NCI-H128 (cell line): ENCODE measurements around the gene SELENOK.
"Not testable (repeated sequence)": the region's sequence is repeated elsewhere in the genome, so short reads cannot be mapped to it uniquely, and the experiment has no call there.

Experiments used
- DNase-seq: peaks from one replicate; lab custom pipeline; 2025; ENCODE audit not compliant: unreplicated experiment; lab: John Stamatoyannopoulos, UW

The SELENOK gene

DNA sequence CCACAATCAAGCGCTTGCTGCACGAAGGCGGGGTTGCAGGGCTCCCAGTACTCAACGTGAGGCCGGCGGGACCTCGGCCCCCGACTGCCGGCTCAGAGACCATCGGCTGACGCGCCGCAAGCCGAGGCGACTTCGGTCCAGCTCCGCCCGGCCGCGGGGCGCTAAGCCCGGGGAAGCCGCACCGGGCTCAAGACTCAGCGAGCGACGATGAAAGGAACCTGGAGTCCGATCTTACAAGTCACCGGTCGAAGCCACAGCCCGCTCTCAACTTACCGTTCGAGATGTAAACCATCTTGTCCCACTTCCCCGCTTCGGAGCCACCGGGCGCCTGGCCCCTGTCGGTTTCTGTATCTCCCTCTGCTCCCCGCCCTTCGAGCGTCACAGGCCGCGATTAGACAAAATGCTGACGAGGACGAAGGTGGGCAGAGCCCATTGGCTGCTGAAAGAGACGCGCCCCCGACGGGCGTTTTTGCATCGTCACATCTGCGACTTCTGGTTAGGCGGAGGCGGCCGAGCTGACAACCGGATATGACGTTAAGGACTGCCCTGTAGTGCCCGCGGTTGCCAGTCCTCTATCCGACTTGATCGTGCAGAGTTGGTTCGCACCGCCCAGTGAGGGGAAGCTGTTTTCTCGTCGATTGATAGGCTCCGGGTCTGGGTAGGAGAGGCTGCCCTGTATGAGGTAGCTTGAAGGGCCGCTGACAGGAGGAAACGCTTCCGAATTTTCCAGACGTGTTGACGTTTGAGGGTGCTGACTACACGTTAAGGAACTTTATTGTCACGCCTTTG, at the start of gene SELENOK:
SELENOK (minus strand) TSS at position 363 of the 789 bp plus-strand sequence.
- peak; percentile 95 for DNase-seq

DNA sequence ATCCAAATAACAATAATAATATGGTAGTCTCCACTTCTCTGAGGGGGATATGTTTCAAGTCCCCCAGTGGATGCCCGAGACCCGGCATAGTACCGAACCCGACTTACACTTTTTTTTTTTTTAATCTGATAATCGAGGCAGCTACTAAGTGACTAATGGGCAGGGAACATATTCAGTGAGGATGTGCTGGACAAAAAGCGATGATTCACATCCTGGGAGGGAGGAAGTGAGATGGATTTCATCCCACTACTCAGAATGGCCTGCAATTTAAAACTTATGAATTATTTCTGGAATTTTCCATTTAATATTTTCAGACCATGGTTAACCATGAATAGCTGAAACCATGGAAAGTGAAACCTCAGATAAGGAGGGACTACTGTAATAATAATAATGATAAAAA, 49.5 kb upstream of the SELENOK start:
- DNase-seq: no peak

DNA sequence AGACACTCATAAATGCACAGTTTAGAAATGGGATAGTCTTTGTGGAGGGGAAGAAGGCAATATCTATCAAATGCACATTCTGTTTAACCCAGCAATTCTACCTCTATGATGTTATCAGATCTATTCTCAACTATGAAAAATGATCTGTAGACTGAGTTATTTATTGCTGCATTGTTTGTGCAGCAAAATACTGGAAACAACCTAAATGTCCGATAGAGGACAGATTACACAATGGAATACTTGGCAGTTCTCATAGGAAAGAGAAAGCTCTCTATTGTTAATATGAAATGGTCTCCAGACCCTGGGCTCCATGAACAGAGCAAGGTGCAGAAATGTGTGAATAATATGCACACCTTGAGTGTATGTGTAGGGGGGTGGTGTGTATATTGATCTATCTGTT, 49.0 kb upstream of the SELENOK start:
- no peak for DNase-seq

DNA sequence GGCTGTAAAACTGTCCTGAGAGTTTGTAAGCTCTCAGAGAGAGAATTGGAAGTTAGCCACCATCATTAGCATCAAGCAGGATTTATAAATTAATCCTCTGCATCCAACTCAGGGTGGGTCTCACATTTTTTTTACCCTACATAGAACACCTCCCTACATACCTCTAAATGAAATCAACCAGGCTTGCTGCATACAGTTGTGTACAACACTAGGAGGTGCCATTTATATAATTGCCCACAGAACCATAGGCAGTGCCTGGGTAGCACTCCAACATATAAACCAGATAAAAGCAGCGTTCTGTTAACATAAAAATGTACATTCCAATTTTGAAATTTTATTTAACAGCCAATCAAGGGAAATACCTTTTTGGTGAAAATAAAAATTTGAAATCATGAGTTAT, 48.2 kb upstream of the SELENOK start:
- no peak for DNase-seq

DNA sequence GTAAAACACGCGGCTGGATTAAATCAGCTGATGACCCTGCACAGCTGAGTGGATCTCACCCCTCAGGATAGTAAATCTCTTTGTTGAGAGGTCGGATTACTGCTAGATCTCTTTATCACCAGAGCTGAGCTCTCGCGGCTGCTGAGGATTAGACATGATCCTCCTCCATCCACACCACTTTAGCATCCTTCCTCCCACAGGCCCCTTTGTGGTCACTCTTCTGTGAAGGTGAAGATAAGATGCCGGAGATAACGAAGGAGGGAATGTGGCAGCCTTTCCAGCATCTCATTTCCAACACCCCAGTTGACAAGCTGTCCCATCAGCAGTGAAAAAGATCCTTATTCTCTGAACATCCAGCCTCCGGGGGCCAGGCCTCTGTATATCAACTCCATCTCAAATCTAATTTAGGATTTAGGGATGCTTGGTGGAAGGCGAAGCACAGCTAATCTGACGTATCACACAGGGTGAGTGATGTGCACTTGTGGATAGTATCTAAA, 47.5 kb upstream of the SELENOK start:
- no peak for DNase-seq

DNA sequence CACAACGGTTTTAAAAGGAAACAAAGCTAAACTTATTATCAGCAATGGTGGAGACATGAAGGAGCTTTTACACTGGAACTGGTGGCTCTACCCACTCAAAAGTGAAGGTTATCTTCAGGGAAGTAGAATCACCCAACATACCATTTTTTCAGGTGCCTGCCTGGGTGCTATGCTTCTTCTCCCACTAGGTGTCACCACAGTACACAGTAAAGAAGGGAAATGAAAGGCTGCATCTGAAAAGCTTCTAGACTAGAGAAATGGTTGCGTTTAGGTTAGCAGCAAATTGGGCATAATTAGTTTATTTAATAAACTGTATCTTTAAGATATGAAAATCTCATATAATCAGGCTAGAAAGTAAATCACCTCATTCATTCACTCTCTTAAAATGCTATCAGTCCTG, 47.0 kb upstream of the SELENOK start:
- peak; percentile 6 for DNase-seq

DNA sequence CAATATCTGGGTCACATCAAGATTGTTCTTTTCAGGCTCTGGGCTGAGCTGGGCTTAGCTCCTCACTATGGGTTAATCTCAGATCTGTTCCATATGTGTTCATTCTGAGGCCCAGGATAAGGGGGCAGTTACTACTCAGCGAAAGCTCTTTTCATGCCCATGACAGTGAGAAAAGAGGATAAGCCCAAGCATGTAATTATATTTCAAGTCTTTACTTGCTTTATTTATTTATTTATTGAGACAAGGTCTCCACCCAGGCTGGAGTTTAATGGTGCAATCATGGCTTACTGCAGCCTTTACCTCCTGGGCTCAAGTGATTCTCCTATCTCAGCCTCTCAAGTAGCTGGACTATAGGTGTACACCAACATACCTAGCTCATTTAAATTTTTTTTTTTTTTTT, 44.7 kb upstream of the SELENOK start:
- no peak for DNase-seq

DNA sequence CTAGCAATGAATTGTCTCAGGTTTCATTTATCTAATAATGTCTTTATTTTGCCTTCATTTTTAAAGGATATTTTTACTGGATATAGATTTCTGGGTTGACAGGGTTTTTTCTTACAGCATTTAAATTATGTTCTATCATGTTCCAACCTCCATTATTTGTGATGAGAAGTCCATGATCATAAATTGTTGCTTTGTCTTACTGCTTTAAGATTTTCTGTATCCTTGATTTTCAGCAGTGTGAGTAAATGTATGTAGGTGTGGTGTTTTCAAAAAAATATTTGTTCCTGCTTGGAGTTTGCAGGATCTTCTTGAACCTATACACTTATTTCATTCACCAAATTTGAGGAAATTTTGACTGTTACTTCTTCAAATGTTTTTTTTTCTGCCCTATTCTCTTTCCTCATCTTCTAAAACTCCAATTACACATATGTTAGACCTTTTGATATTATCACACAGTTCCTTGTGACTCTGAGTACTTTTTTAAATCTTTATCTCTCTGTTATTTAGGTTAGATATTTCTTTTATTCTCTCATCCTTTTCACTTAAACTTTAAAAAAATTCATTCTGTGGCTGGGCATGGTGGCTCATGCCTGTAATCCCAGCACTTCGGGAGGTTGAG, 43.7 kb upstream of the SELENOK start:
- no peak for DNase-seq

DNA sequence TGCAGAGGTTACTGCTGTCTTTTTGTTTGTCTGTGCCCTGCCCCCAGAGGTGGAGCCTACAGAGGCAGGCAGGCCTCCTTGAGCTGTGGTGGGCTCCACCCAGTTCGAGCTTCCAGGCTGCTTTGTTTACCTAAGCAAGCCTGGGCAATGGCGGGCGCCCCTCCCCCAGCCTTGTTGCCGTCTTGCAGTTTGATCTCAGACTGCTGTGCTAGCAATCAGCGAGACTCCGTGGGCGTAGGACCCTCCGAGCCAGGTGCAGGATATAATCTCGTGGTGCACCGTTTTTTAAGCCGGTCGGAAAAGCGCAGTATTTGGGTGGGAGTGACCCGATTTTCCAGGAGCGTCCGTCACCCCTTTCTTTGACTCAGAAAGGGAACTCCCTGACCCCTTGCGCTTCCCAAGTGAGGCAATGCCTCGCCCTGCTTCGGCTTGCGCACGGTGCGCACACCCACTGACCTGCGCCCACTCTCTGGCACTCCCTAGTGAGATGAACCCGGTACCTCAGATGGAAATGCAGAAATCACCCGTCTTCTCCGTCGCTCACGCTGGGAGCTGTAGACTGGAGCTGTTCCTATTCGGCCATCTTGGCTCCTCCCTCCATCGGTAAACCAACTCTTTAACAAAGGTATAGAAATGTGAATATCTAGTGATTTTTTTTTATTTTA, 35.7 kb upstream of the SELENOK start:
- not testable (repeated sequence) for DNase-seq

DNA sequence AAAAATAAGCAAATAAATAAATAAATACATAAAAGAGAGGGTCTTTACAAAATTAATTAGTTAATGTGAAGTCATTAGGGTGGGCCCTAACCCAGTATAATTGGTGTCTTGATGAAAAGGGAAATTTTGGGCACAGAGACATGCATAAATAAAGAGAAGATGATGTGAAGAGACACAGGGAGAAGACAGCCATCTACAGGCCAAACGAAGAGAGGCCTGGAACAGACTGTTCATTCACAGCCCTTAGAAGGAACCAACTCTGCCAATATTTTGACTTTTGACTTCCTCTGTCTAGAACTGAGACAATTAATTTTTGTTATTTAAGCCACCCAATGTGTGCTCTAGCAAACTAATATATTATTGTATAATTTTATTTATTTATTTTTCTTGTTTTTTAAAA, 29.6 kb upstream of the SELENOK start:
- no peak for DNase-seq

DNA sequence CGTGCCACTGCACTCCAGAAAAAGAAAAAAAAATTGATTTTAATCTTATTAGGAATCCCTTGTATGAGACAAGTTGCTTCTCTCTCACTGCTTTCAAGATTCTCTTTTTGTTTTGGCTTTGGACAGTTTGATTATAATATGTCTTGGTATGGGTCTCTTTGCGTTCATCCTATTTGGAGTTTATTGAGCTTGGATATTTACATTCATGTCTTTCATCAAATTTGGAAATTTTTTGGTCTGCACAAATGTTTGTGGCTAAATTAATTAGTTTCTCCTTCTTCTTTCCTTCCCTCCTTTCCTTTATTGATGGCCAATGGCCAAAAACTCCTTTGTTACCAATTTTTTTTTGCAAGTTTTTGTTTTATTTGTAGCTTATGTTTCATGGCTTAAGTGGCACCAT, 28.1 kb upstream of the SELENOK start:
- DNase-seq: no peak

DNA sequence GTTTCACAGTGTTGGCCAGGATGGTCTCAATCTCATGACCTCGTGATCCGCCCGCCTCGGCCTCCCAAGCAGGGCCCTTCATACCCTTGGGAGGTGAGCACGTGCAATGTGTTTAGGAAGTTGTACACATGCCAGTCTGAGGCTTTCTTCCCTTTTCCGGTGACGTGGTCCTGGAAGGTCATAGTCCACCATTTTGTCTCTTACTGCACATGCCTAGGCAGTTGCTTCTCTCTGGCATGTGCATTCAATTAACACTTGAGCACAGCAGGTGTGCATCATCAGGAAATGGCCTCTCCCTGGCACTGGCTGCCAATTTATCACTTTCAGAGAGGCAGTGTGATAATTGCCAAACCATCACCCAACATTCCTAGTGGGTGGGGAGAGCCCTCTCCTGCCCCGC, 21.7 kb upstream of the SELENOK start:
- no peak for DNase-seq

DNA sequence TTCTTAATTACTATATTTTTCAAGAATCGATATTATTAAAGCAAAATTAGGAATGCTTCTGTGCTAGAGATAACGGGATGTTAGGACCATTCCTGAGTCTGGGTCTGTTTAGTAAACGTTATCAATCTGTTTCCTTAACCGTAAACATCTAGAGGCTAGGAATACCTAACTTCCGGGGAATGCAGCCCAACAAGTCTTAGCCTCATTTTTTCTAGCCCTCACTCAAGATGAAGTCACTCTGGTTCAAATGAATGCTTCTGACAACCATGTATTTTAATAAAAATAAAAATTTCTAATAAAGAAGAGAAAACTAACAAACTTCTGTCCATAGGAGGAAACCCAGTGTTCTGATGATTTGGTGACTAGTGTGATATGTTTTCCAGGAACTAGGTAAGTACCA, 11.1 kb upstream of the SELENOK start:
- DNase-seq: no peak

DNA sequence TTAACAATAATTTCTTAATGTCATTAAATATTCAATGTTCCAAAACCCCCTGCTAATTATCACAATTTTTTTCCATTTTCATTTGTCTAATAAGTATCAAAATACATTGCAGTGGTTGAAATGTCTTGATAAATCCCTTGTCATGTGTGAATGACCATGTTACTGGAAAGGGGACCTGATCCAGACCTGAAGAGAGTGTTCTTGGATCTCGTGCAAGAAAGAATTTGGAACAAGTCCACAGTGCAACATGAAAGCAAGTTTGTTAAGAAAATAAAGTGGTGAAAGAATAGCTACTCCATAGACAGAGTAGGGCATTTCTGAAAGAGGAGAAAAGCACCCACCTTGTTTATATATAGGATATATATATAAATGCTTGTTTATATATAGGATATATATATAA, 10.4 kb upstream of the SELENOK start:
- no peak for DNase-seq

DNA sequence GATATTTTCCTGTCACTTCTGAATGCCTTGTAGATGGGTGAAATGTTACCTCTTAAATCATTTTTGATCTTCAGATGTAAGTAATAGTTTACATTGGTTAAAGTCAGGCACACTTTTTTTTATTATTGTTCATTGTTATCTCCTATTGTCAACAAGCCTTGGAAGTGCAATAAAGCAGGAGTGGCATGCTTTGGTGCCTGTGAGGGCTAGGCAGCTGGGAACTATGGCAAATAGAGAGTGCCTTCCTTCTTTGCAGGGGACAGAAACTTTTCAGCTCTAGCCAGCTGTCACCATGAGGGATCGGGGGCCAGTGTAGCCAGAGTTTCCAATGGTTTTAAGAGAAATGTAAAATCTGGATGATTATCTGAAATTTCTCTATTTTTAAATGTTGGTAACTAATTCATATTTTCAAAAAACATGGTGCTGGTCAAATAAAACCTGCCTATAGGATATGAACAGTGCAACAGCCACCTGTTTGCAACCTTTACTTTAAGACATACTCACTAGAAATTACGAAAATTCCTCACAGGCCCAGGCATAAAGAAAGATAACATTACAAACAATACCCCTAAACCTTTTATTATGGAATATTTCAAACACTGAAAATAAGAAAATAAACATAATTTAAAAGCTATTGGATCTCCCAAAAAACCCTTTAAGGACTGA, 9.1 kb upstream of the SELENOK start:
- DNase-seq: no peak

DNA sequence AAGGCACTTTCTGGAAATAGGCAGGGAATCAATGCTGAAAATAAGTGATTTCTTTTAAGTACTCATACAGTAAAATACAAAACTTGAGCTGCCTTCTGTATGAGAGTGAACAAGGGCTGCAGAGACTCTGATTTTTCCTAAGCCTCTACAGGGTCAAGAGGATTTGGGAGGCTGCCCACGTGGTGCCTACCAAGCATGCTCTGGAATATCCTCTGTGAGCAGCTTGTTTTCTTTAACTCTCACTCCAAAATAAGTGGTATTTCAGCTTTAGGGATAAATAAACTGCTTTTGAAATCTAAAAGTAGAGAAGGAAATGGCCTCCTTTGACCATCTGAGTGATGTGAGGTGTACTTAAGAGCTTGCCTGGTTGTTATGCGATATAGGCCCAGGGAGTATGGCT, 8.1 kb upstream of the SELENOK start:
- no peak for DNase-seq

DNA sequence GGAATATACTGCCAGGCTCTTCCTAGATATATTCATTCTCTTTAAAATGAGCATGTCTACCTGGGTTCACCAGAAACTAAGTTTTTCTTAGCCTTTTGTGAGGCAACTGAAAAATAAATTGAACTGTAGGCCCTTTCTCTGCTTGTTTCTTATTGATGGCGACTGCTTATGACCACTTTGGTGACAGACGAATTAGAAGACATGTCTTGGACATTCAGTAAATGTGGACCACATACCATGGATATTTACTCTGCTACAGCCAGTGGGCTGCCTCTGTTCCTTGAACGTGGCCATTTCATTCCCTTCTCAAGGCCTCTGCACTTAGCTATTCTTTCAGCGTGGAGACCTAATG, 603 bp upstream of the SELENOK start:
- no peak for DNase-seq

DNA sequence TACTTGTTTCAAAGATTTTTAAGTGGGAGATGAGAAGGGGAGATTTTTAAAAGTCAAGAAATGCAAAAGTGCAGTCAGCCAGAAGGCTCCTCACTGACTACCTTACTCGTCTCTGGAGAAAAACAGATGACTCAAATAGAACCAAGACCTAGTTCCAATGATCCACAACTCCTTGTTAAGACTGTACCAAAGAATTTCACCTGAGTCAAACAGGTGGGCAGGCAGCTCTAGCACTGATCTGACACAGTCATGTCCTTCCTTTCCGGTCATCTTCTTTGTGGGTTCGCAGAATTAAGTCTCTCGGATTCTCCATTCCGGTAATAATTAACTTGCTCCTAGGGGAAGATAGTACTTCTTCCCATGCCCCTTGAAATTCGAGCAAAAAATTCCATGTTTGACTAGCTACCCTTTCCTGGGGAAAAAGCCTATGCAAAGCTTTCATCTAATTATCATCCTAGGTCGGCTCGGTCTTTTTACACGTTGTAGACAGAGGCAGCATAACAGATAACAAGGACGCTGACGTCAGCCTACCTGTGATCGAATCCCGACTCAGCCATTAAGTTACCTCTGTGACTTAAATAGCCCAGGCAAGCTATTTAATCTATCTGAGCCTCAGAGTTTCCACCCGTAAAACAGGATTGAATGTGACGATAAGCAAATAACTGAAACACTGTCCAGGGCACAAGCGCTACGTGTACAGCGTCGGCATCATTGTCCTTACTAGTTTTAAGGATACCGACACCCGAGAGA, 758 bp downstream of the SELENOK start:
- no peak for DNase-seq

DNA sequence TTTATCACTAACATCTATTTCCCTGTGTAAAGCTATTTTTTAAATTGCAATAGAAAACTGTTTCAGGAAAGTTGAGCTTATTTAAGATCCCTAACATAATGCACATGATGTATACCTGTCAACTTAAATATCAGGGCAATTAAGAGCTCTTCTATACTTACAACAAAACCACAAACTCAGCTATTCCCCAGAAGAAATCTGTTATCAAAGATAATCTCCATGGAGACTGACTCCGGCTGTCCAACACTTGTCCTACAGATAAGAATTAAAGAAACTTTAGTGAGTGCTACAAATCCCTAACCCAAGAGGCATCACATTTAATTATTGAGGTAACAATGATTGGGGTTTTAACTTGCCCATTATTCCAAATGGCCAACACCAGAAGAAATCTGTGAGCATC, 3.4 kb downstream of the SELENOK start:
- no peak for DNase-seq

DNA sequence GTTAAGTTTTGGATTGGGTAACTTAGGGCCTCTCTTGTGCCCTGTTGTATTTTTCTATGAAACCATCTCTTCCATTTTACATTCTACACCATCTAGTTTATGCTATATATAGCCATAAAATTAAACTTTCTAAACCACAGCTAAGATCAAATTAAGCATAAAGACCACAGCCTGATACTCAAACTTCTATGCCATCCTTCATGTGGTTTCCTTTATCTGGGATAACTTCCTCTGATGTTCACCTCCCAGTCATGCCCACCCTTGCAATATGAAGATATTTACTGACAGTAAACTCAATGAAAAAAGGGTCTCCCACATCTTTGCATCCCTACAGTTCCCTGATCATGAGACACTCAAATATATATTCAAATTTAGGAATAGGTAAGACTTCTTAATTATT, 4.2 kb downstream of the SELENOK start:
- DNase-seq: no peak

DNA sequence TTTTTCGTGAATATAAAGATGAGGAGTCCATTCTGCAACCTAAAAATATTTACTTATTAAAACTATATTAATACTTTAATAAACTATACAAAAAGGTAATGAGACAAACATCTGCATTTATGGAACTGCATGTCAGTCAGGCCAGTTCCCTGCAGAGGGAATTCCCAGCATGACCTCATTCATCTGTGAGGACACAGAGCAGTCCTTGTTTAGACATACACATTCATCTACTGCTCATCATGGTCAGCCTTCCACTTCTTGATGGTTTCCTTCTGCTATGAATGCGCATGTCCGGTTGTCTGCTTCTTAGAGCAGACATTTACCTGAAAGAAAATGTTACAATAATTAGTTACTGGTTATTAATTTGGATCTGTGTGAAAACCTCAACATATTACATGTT, 6.4 kb downstream of the SELENOK start:
- no peak for DNase-seq
